GM12873 (cell line): ENCODE measurements around the gene TENM4.

Experiments used
- CTCF ChIP-seq: IDR thresholded peaks from 2 replicates; pipeline ENCODE4 v1.5.1; 2012; ENCODE audit warnings: low read depth, mild to moderate bottlenecking, moderate library complexity, low read length, control low read depth; ENCODE audit not compliant: insufficient read depth; ENCODE audit errors: missing control alignments

Gene TENM4

DNA sequence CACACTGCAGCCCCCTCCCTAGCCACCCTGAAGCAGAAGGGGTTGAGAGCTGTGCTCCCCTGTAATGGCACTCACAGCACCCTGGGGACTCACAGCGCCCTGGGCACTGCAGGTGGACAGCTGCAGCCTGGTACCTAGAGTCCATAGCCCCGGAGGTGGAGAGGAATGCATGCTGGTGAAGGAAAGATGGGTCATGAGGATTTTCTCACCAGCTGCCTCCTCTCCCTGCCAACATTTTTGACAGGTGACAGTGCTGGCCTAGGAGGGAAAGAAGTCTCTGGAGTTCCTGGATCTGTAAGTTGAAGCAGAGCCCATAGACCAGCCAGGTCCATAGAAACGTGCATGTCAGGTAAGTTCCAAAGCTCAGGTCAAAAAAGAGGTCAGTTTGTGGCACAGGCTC is 330.5 kb downstream of the TENM4 start:
- TF ChIP-seq CTCF = no peak

GRCh38 chr11:79108851-79109250 is 332.0 kb downstream of the TENM4 start:
- no peak for TF ChIP-seq CTCF

DNA sequence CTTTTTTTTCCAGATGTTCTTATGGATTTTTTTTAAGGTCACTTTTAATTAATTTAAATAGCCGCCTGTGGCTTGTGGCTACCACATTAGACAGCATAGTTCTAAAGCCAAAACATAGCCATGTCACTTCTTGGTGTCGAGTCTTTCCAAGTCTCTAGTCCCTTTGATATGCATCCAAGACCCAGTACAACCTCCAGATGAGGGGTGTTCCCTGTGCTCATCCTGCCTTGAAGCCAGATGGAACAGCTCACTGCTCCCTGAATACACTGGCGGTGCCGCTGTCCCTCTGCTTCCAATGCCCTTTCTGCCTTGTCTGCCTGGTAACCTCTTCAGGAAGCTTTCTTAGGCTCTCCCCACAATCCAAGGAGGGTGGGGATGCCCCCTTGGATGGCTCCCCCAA is 338.0 kb downstream of the TENM4 start:
- TF ChIP-seq CTCF = no peak

- no peak for TF ChIP-seq CTCF
Observed at GRCh38 chr11:79101656-79102055, 339.2 kb downstream of the TENM4 start.

- TF ChIP-seq CTCF = peak; percentile 76
Observed at GRCh38 chr11:79100093-79100910, 340.5 kb downstream of the TENM4 start.

GRCh38 chr11:79098146-79098545 is 342.7 kb downstream of the TENM4 start:
- no peak for TF ChIP-seq CTCF

- no peak for TF ChIP-seq CTCF
Observed at GRCh38 chr11:79097246-79097875, 343.5 kb downstream of the TENM4 start.
